NK-92 treated with Interleukin-12 subunit alpha and Interleukin-12 subunit beta, amount 100 ng/mL, for 24 hours (cell line): ENCODE results near the gene MGST2.
"Not testable (repeated sequence)": the region's sequence is repeated elsewhere in the genome, so short reads cannot be mapped to it uniquely, and the experiment has no call there.

Experiments
- DNase-seq: peaks from one replicate; lab custom pipeline; 2025; lab: John Stamatoyannopoulos, UW

The MGST2 gene

DNA sequence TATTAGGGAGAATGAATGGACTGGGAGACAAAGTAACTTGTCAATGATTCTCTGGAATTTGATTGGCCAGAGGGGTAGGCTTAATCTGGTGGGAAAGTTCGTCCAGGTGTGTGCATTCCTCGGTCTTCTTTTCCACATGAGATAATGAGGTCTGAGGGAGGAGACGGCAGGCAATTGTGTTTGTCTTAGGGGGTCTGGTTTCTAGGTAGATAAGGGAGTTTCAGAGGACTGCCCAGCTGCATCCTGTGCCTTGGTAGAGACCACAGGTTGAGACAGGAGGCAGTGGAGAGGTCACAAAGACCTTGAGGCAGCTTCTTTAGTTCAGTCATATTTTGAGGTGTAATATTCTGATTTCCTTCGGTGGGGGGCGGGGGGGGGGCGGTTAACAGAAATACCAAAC lies 4.3 kb downstream of the MGST2 start:
- no peak for DNase-seq

DNA sequence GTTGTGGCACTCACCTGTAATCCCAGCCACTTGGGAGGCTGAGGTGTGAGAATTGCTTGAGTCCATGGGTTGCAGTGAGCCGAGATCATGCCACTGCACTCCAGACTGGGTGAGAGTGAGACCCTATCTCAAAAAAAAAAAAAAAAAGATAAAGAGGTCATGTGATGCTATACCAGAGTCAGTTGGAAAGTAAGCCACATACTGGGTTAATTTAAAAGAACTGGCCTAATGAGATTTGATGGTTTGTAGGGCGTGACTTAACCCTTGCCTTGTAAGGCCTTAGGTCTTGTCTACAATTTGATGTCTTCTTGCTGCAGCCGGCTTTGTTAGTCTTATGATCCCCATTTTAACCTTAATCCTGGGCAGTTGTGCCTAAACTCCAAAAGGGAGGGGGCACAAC lies 5.2 kb downstream of the MGST2 start:
- no peak for DNase-seq

DNA sequence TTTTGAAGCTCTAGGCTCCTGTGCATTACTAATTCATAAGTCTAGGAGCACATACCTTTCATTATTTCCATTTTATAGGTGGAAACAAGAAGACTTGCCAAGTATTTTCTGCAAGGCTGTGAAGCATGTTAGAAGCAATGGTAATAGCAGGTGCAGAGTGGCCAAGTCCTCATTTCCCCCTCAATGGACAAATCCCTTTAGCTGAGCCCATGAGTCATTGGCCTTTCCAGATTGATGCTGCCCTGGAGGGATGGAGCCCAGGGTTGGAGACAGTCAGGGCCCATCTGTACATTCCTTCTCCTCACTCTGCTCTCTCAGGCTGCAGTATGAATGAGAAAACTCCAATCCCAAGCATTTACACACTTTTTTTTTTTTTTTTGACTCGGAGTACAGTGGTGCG lies 6.6 kb downstream of the MGST2 start:
- DNase-seq, result no peak

DNA sequence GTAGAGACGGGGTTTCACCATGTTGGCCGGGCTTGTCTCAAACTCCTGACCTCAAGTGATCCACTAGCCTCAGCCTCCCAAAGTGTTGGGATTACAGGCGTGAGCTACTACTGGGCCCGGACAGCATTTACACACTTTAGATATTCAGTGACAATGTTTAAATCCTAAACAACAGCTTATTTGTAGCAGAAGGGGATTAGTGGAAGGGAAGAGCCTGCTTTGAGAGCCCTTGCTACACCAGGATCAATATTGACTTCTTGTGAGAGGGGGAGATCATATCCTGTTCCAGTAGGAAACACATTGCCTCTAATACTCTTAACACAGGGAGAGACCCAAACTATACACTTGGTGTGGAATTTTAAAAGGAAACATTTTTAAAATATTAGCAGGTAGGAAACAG lies 7.1 kb downstream of the MGST2 start:
- no peak for DNase-seq

DNA sequence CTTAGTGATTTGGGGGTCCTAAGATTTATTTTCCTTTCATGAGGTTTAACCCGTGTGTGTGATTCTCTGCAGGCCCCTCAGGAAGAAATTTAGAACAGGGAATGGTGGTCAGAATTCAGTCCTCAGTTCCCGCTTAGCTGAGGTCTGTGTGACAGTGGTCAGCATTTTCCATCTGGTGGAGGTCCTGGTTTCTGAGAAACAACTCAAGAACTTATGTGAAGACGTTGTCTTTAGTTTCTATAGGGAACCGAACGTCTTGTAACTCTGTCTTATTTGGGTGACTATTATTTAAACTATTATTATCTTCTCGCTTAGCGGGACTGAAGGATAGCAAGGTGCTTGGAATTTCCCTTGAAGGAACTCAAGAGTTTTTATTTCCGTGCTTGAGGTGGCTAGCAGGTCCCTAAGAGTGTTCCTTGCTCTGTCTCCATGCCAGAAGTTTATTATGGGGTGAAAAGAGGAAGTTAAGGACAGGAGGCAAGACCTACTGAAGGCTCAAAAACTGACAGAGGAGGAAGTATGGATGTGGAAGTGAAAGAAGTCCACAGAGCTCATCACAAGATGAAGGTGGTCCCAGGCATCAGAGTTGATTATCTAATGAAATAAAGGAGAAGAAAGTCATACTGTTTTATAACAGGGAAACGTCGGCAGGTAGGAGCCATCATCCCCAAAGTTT lies 9.4 kb downstream of the MGST2 start:
- DNase-seq, result no peak

DNA sequence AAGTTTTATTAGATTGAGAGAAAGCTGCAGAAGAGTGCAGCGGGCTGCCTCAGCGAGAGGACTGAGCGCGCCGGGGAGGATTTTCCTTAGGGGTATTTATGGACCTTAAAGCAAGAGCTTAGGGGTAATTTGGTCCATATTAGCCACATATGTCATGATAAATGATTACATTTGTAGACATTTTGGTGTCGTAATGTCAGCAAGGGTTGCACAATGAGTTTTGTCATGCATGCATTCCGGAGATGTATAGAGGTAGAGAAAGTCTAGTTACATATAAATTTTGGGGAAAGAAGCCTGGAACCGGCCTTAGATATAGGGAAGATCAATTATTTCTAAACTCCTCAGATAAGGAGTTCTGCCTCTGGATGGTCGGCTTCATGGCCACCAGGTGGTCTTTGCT lies 10.0 kb downstream of the MGST2 start:
- DNase-seq, result no peak

DNA sequence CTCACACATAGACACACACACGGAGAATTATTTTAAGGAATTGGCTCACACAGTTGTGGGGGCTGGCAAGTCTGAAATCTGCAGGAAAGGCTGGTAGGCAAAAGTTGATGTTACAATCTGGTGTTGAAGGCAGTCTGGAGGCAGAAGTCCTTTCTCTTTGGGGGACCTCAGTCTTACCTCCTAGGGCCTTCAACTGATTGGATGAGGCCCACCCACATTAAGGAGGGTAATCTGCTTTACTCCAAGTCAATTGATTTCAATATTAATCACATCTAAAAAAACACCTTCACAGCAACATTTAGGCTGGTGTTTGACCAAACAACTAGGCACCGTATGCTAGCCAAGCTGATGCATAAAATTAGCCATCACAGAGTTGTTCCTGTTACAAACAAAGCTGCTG lies 10.7 kb downstream of the MGST2 start:
- no peak for DNase-seq

DNA sequence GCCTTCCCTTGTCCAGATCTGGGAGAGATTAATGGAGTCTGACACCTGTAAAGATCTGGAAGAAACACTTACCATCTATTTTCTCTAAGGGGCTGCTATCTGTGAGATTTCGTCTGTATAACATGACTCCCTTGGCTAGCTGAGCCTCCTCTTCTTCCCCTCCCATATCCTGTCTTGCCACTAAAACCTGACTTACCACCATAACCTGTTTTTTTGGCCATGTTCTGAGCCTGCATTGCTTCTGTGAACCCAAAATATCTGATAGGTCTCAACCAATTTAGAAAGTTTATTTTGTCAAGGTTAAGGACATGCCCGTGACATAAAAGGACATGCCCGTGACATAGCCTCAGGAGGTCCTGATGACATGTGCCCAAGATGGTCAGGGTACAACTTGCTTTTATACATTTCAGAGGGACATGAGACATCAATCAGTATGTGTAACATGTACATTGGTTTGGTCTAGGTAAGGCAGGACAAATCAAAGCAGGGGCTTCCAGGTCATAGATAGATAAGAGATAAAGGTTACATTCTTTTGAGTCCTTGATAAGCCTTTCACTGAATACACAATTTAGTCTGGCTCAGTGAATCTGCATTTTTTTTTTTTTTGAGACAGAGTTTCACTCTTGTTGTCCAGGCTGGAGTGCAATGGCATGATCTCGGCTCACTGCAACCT lies 11.4 kb downstream of the MGST2 start:
- no peak for DNase-seq

DNA sequence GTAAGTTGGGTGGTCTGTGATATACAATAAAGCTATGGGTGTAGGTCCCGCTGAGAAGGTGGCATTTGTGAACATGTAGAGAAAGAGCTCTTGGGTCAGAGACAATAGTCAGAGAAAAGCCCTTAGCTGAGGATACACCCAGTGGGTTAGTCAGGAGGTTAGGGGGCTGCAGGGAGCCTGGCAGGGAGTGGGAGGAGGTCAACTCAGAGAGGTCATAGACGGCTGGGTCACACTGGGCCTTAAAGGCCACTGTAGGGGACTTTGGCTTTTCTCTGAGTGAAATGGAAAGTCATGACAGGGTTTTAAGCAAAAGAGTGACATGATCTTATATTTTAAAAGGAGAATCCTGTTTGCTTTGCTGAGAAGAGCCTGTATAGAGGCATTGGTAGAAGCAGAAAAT lies 16.7 kb downstream of the MGST2 start:
- DNase-seq, result no peak

DNA sequence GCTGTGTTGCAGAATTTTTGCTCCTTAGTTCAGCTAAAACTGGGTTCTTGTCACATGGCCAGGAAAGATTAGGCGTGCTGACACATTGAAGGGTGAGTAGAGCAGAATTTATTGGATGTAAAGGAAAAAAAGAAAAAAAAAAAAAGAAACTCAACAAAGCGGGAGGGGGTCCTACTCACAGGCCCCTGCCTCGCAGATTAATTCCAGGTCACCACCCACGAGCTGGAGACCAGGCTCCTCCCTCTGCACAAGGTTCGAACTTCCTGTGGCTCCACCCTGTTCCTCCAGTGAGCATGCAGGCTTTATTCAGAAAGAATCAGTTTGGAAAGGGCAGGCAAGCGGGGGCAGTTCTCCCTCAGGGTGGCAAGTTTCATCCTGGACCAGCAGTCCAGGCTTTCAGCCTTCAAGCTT lies 17.1 kb downstream of the MGST2 start:
- no peak for DNase-seq

DNA sequence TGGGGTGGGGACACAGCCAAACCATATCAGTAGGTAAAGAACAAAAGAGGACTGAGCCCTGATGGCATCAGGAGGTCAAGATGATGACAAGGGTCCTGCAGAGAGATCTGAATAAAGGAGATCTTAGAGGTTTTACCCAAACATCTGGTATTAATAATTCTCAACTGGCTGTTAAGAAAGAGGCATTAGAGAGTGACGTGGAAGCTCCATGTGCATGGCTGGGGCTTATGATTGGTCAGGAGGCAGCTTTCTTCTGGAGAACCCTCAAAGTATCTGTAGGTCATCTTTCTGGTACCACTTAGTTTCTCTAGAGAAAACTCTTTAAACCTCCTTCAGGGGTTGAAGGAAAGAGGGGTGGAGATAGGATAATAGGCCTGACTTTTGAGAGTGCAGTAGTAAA lies 18.7 kb downstream of the MGST2 start:
- DNase-seq, result no peak

DNA sequence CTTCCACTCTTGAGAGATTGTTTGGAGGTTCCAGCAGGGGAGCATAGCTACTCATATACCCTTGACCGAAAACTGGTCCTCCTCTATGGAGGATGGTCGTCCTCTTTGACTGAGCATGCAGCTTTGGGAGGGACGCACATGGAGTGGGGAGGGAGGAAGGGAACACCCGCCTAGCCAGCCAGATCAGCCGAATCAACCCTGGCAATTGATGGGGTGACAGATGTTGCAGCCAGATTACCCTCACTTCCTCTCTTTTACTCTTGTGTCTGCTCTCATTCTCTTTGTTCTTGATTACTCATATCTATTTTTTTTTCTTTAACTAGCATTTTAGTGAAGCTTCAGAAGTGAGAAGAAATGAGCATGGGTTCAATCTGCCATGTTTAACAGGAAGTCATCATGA lies 19.6 kb downstream of the MGST2 start:
- DNase-seq, result no peak

DNA sequence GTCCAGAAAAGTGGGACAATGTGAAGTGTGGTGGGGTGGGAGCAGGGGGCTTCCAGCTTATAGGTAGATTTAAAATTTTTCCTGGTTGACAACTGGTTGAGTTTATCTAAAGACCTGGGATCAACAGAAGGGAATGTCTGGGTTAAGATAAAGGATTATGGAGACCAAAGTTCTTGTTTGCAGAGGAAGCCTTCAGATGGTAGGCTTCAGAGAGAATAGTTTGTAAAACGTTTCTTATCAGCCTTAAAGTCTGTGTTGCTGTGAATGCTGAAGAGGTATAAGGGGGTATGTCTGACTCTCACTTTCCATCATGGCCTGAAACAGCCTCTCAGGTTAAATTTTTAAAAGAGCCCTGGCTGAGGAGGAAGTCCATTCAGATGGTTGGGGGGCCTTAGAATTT lies 20.5 kb downstream of the MGST2 start:
- no peak for DNase-seq

DNA sequence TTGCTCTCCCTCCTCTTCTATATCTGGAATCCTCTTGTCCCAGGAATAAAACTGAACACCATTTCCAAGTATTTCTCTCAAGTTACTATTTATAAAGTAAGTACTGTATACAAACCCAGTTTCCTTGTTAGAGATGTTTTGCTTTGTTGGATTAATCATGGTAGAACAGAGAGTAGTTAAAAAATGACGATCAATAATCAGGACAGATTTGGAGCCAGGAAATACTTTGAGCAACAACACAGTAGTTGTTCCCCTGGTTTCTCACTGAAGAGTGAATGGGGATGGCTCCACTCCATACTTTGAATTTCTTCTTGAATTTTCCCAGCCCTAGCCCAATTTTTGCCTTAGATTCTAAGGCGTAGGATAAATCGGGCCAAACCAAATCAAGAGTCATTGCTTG lies 21.4 kb downstream of the MGST2 start:
- DNase-seq, result no peak

DNA sequence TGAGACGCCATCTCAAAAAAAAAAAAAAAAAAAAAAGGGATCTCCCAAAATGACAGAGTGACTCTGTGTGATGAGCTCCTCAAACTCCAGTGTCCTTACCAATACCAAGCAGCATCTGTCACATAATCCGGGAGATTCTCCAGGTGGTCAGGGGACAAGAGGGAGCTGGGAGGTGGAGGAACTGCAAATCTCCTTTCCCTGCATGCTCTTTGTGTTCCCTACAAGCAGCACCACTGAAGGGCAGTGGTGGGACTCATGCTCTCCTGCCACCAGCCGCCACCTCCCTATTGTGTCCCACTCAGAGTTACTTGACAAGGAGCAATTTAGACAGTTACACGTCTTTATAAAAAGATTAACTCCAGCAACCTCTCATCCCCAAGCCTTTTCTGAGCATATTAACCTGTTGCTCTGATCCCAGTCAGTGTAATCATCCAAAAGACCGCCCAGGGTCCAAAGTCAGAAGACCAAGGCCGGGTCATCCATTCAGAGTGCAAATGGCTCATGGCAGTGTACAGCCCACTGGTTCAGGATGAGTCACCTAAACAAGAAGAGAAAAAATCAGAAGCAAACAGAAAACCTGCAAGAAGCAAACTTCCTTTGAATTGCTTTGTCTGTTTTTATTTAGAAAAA lies 23.6 kb downstream of the MGST2 start:
- no peak for DNase-seq

DNA sequence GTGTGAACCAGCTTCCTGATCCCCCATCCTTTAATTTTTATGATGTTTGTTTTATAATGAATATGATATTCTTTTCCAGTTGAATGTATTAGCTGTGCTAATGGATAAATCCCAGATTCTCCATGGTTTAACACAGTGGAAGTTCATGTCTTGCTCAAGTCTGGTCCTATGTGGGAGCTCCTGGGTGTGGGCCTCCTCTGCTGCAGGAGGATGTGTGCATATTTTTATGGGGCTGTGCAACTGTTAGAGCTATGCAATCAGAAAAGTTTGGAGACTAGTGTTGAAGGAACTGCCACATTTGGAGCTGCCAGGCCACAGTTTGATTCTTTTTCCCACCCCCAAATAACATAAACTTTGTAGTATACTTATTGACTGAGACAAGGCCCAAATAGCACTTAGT lies 24.8 kb downstream of the MGST2 start:
- no peak for DNase-seq

DNA sequence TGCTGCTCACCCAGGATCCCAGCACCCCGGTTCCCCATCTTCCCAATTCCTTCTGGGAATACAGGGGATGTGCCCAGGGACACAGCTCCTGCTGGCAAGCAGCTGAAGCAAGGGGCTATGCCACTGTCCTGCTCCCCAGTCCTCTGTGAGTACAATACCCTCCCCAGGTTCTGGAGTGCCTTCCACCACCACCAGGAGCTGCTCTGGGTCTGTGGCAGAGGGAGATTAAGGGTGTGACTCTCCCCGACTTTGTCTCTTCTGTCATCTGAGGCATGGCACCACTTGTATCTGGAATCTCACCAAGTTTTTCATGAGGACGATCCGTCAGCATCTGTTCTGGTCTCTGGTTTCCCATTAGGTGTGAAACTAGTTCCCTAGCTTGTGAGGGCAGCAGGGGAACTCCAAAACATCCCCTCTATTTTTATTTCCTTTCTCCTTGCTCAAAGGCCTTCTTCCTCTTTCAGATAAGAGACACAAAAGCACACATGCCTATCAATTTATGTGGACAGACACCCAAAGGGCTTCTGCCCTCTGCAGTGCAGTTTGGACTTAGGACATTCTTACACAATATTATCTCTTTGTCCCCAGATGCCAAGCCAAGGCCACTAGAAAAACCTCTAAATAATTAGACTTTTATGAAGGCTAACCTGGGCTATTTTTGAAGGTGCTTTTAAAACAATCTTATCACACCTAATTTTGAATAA lies 26.8 kb downstream of the MGST2 start:
- DNase-seq, result no peak

DNA sequence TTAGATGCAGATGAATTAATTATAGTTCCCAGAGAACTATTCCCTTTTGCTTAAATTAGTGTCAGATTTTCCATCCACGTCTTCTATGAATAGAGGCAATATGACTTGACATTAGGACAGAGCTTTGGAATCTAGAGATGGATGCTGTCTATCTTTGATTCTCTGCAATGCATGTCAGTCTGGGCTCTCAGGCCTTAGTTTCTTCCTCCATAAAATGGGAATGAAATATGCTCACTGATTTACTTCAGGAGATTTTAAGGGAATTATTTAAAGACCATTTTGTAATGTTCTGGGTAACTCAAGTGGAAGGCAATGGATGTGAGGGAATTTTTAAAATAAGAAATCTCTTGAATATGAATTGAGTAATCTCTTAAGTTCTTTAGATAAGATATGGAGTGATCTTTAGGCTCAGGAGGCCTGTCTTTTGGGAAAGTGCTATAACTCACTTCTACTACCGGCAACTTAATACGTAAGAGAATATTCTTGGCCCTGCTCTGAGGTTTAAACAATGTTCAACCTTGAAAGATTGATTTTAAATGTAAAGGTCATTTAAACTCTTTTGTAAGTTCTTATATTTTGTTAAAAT lies 29.0 kb downstream of the MGST2 start:
- no peak for DNase-seq

DNA sequence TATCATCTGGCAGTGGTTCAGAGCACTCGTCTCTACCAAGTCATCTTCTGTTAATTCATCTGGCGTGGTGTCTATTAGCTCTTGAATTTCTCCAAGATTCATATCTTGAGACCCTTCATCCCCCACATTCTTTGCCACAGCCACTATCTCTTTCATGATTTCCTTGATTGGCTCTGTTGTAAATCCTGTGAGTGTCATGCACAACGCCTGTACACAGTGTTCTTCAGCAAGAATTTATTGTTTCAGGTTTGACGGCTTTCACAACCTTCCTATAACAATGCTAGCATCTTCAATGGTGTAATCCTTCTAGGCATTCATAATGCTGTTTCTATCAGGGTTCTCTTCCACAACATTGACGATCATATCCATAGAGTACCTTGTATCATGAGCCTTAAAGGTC lies 30.9 kb downstream of the MGST2 start:
- DNase-seq, result no peak

DNA sequence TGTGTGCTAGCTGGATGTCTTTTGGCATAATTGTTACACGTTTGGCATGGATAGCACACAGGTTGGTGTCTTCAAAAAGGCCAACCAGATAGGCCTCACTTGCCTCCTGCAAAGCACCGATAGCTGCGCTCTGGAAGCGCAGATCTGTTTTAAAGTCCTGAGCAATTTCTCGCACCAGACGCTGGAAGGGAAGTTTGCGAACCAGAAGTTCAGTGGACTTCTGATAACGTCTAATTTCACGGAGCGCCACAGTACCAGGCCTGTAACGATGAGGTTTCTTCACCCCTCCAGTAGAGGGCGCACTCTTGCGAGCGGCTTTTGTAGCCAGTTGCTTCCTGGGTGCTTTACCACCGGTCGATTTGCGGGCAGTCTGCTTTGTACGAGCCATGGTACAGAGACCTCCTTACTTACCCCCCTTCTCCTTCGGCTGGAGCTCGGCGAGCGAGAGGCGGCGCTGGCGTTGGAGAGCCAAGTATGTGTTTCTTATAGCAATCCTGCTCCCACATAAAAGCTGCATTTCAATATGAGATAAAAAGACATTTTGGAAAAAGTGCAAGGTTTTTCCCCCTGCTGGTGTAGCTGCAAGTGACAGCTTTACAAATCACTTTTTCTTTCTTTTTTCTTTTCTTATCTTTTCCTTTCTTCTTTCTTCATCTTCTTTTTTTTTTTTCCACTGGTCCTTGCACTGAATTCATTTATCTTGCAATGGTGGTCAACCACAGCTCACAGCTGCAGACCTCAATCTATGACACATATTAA lies 32.7 kb downstream of the MGST2 start:
- not testable (repeated sequence) for DNase-seq

DNA sequence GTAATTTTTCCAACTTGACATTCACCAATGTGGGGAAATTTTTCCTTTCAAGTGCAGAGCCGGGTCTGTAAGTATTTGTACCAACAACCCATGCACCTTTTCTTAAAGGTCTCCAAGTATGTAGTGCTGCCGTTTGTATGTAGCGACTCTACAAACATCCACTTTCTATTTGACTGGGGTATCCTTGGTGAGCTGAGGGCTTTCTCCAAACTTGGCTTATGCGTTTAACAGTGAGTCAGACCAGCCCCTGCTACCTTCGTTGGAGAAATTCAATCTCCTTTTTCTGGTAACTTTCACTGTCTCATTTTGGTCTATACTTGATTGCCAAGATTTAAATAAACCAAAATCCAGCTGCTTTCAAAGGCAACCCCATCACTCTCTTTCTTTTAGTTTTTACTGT lies 34.9 kb downstream of the MGST2 start:
- no peak for DNase-seq

DNA sequence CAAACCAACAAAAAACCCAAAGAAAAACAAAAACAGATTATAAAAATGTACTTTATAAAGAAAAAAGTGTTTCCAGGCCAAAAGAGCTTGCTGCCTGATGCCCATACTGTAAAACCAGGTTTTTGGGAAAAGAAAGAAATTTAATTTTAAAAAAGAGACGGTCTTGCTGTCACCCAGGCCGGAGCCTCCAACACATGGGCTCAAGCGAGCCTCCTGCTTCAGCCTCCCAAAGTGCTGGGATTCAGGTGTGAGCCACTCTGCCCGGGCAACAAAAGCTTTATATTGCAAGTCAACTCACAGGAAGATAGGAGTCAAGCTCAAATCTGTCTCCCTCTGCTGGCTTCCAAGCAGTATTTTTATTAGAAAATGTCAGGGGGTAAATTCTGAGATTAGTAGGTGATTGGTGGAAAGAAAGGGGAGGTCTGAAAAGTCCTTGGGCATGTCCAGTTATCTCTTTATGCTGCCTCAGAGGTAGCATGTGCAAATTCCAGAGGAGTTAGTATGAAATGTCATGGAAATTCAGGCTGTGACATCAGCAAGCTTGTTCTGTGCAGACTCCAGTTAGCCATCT lies 39.4 kb downstream of the MGST2 start:
- DNase-seq, result no peak
